Suprapubic skin (tissue), 4 donors: ENCODE measurements around the gene ASTE1.

Experiments
- CTCF ChIP-seq, 2 donors: fragments of 200-600 bp in 1 of 2; fragments of 450-650 bp in 1 of 2; sonication (generic) in 1 of 2; IDR thresholded peaks; one replicate each; pipeline ENCODE4 v1.5.1; 2016 to 2019; ENCODE audit warnings: antibody characterized with exemption in 2 of 2, mild to moderate bottlenecking in 1 of 2, moderate library complexity in 1 of 2
- EP300 ChIP-seq: sonication (generic); formaldehyde crosslinking; IDR thresholded peaks from one replicate; pipeline ENCODE4 v1.6.1; 2017; ENCODE audit warnings: antibody characterized with exemption
- POLR2A ChIP-seq, 2 donors: fragments of 450-650 bp; IDR thresholded peaks; one replicate each; pipeline ENCODE4 v1.6.1; 2017; ENCODE audit warnings: antibody characterized with exemption in 2 of 2, mild to moderate bottlenecking in 2 of 2, moderate library complexity in 2 of 2
- POLR2AphosphoS5 ChIP-seq, 3 donors: sonication (generic); formaldehyde crosslinking; IDR thresholded peaks; one replicate each; pipeline ENCODE4 v1.6.1; 2017; ENCODE audit warnings: antibody characterized with exemption in 3 of 3

GRCh38 chr3:131038326-131038725 lies 11.7 kb upstream of the ASTE1 start:
- TF ChIP-seq CTCF (IDR thresholded peaks at IDR 0.05) (no peak), POLR2A (IDR thresholded peaks at IDR 0.05) (no peak), POLR2AphosphoS5 (IDR thresholded peaks at IDR 0.05) (no peak), EP300 (no peak)
